HG02973 (cell line): ENCODE measurements around the gene PARP8.

Experiments used
- ATAC-seq: cut with Tn5 transposase; IDR thresholded peaks from one replicate; pipeline ENCODE4 v1.9.1; 2021; ENCODE audit warnings: moderate library complexity; ENCODE audit not compliant: unreplicated experiment

The PARP8 gene

GRCh38 chr5:50724262-50724661, 57.8 kb downstream of the PARP8 start:
- no peak for ATAC-seq

- no peak for ATAC-seq
Observed at GRCh38 chr5:50725800-50726474, 59.5 kb downstream of the PARP8 start.

GRCh38 chr5:50726475-50727148, 60.2 kb downstream of the PARP8 start:
- ATAC-seq, result no peak

- ATAC-seq, result no peak
Observed at GRCh38 chr5:50727149-50727496, 60.7 kb downstream of the PARP8 start.

GRCh38 chr5:50727845-50728244, 61.4 kb downstream of the PARP8 start:
- no peak for ATAC-seq

GRCh38 chr5:50730336-50730735, 63.9 kb downstream of the PARP8 start:
- no peak for ATAC-seq

- no peak for ATAC-seq
Observed at GRCh38 chr5:50730841-50731240, 64.4 kb downstream of the PARP8 start.

- ATAC-seq, result no peak
Observed at GRCh38 chr5:50733741-50734140, 67.3 kb downstream of the PARP8 start.

- no peak for ATAC-seq
Observed at GRCh38 chr5:50738864-50739263, 72.4 kb downstream of the PARP8 start.

GRCh38 chr5:50740832-50741231, 74.4 kb downstream of the PARP8 start:
- no peak for ATAC-seq

- peak; percentile 68 for ATAC-seq
Observed at GRCh38 chr5:50744776-50745175, 78.3 kb downstream of the PARP8 start.

GRCh38 chr5:50745221-50745910, 78.9 kb downstream of the PARP8 start:
- no peak for ATAC-seq

- no peak for ATAC-seq
Observed at GRCh38 chr5:50749181-50749580, 82.7 kb downstream of the PARP8 start.

GRCh38 chr5:50749873-50750272, 83.4 kb downstream of the PARP8 start:
- no peak for ATAC-seq

- peak; percentile 96 for ATAC-seq
Observed at GRCh38 chr5:50751064-50751657, 84.7 kb downstream of the PARP8 start.

- no peak for ATAC-seq
Observed at GRCh38 chr5:50752800-50753199, 86.4 kb downstream of the PARP8 start.

- ATAC-seq, result no peak
Observed at GRCh38 chr5:50759526-50760270, 93.3 kb downstream of the PARP8 start.

GRCh38 chr5:50763351-50763750, 96.9 kb downstream of the PARP8 start:
- ATAC-seq, result no peak

GRCh38 chr5:50763846-50764245, 97.4 kb downstream of the PARP8 start:
- ATAC-seq, result no peak

GRCh38 chr5:50766042-50766441, 99.6 kb downstream of the PARP8 start:
- ATAC-seq, result no peak

- ATAC-seq, result no peak
Observed at GRCh38 chr5:50766462-50766861, 100.0 kb downstream of the PARP8 start.
